ENCODE data around the gene FOXP1. TPM values are rescaled to one million over a fixed set of nuclear protein-coding genes. Genes with fewer than 3 reads are reported as not detected.

Gene FOXP1
- total and polyA plus RNA-seq, 2 of the 8 experiments (the other 6 are each of a cell fraction or from before 2014, with no cell fraction given) = 13.9 to 25.4 TPM

DNA sequence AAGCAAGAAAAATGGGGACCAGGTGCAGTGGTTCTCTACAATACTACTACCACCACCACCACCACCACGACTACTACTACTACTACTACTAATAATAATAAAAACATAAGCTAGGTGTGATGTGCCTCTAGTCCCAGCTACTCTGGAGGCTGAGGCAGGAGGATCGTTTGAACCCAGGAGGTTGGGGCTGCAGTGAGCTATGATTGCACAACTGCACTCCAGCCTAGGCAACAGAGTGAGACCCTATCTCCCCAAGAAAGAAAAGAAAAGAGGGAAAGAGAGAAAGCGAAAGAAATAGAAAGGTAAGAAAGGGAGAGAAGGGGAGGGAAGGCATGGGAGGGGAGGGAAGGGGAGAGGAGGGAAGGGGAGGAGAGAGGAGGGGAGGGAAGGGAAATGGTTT, 350.6 kb downstream of the FOXP1 start:
- Histone ChIP-seq H3K9me3 (ENCODE audit: insufficient read depth in 2 of 2, low read depth in 1 of 2, low read length in 1 of 2) (no peaks in the 10 kb centered on the region), H3K36me3 (ENCODE audit: control insufficient read depth in 2 of 4, insufficient read depth in 4 of 4, low read length in 3 of 4) (no peaks in the 10 kb centered on the region), H3K18ac (ENCODE audit: extremely low read depth, low read length) (no peak overlapping the region), H3K56ac (replicated peaks; ENCODE audit: insufficient read length, low read depth, low read length) (no peak overlapping the region), H2BK15ac (ENCODE audit: low read length) (no peak overlapping the region), H4K20me1 (replicated peaks in 1 of 2; ENCODE audit: control insufficient read depth in 1 of 2, insufficient read depth in 2 of 2, low read length in 2 of 2) (no peaks in the 10 kb centered on the region), H3K79me2 (ENCODE audit: control insufficient read depth in 1 of 2, insufficient read depth in 2 of 2, low read length in 2 of 2) (peaks cover 0 to 19% of the 10 kb centered on the region in 2 experiments; a peak in 2 of 4 replicates), H3K23me2 (ENCODE audit: low read depth, low read length) (no peaks in the 10 kb centered on the region), H3K27ac (ENCODE audit: low read depth, low read length) (no peak overlapping the region), H3K4ac (replicated peaks; ENCODE audit: insufficient read length, low read depth, low read length) (no peak overlapping the region), H4K5ac (ENCODE audit: insufficient read length, low read depth, low read length) (no peak overlapping the region), H2BK12ac (ENCODE audit: low read depth, low read length) (no peak overlapping the region), H3K79me1 (ENCODE audit: low read depth, low read length) (no peaks in the 10 kb centered on the region; the same call in 1 of the 2 replicates), H3K4me3 (ENCODE audit: extremely low read depth in 1 of 4, insufficient read depth in 2 of 4, low read depth in 3 of 4, low read length in 4 of 4) (no peak overlapping the region), H4K8ac (ENCODE audit: extremely low read depth, insufficient read depth, low read length) (no peak overlapping the region), H4K91ac (replicated peaks; ENCODE audit: insufficient read length, low read length) (no peak overlapping the region), H3K27me3 (replicated peaks in 1 of 4; ENCODE audit: control insufficient read depth in 3 of 4, extremely low read depth in 1 of 4, insufficient read depth in 3 of 4, low read length in 3 of 4) (no peaks in the 10 kb centered on the region), H3K23ac (ENCODE audit: insufficient read length) (no peak overlapping the region), H2BK120ac (replicated peaks; ENCODE audit: low read depth, low read length) (no peak overlapping the region), H3K9ac (replicated peaks in 1 of 4; ENCODE audit: extremely low read depth in 1 of 4, low read depth in 3 of 4, low read length in 3 of 4) (no peak overlapping the region), H2BK20ac (ENCODE audit: low read length) (no peak overlapping the region), H2AFZ (ENCODE audit: low read length) (no peak overlapping the region), H2BK5ac (ENCODE audit: low read depth, low read length) (no peak overlapping the region), H3K14ac (ENCODE audit: insufficient read length) (no peak overlapping the region), H2AK5ac (ENCODE audit: low read depth, low read length) (no peak overlapping the region), H3K4me1 (replicated peaks in 1 of 4; ENCODE audit: control insufficient read depth in 3 of 4, insufficient read depth in 4 of 4, low read length in 3 of 4) (peaks cover 2 to 7% (median 7%) of the 10 kb centered on the region in 4 experiments; a peak in 4 of 7 replicates), H3K4me2 (ENCODE audit: insufficient read depth in 1 of 2, low read depth in 2 of 2, low read length in 2 of 2) (no peak overlapping the region)
- POLR2A ChIA-PET (ENCODE audit: partially characterized antibody) = interaction anchor here (0.9 kb wide), 1 partner anchor 9 kb away, joined by 3 read pairs; no protein-coding TSS in a partner anchor
- CTCF ChIA-PET (ENCODE audit: partially characterized antibody) = interaction anchor here (0.6 to 1.0 kb wide), 3 partner anchors 9 to 63 kb away, joined by 4 to 6 read pairs (median 4); no protein-coding TSS in a partner anchor
- FAIRE-seq (no peak), DNase-seq (ENCODE audit: low read depth in 1 of 2, low spot score in 2 of 2) (no peak)
- no peak for TF ChIP-seq HDAC2 (IDR thresholded peaks at IDR 0.05; ENCODE audit: borderline replicate concordance in 1 of 2, low read depth in 2 of 2, low read length in 2 of 2)
- no peak for TF ChIP-seq SRF (IDR thresholded peaks at IDR 0.05; ENCODE audit: low read depth, low read length)
- no peak for TF ChIP-seq RBBP5 (IDR thresholded peaks at IDR 0.05; ENCODE audit: borderline replicate concordance, low read depth, low read length)
- no peak for TF ChIP-seq GTF2F1 (IDR thresholded peaks at IDR 0.05; ENCODE audit: borderline replicate concordance, low read depth, low read length)
- no peak for TF ChIP-seq NANOG (IDR thresholded peaks at IDR 0.05; ENCODE audit: insufficient read depth, low read depth, low read length, poor library complexity, severe bottlenecking)
- no peak for TF ChIP-seq SP4 (IDR thresholded peaks at IDR 0.05; ENCODE audit: low read length)
- no peak for TF ChIP-seq GABPA (IDR thresholded peaks at IDR 0.05; ENCODE audit: borderline replicate concordance, insufficient read depth, low read length)
- TF ChIP-seq, protein P1, sequence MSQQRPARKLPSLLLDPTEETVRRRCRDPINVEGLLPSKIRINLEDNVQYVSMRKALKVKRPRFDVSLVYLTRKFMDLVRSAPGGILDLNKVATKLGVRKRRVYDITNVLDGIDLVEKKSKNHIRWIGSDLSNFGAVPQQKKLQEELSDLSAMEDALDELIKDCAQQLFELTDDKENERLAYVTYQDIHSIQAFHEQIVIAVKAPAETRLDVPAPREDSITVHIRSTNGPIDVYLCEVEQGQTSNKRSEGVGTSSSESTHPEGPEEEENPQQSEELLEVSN (IDR thresholded peaks at IDR 0.05) = no peak
- TF ChIP-seq, protein P2, sequence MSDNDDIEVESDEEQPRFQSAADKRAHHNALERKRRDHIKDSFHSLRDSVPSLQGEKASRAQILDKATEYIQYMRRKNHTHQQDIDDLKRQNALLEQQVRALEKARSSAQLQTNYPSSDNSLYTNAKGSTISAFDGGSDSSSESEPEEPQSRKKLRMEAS (IDR thresholded peaks at IDR 0.05) = no peak
- TF ChIP-seq KDM5A (IDR thresholded peaks at IDR 0.05; ENCODE audit: low read length) = no peak
- TF ChIP-seq RXRA (IDR thresholded peaks at IDR 0.05; ENCODE audit: insufficient read depth, low read depth, low read length) = no peak
- WGBS, 2 experiments (ENCODE audit: extremely low coverage in 1 of 2, insufficient coverage in 1 of 2, insufficient read length in 1 of 2, insufficient replicate concordance in 2 of 2, low coverage in 1 of 2, low lambda C conversion rate in 2 of 2, missing lambda C conversion rate in 1 of 2) = 80% methylated on average over 3 of the region's 3 CpGs; no CpG with 5 or more reads in 1 of the 2 experiments

Data from H1 (cell line).